ENCODE data around the gene HPS1. TPM values are rescaled to one million over a fixed set of nuclear protein-coding genes. Genes with fewer than 3 reads are reported as not detected.

The HPS1 gene
- polyA plus RNA-seq, 1 of the 3 experiments (the other 2 are of a cell fraction) = 41.4 TPM

DNA sequence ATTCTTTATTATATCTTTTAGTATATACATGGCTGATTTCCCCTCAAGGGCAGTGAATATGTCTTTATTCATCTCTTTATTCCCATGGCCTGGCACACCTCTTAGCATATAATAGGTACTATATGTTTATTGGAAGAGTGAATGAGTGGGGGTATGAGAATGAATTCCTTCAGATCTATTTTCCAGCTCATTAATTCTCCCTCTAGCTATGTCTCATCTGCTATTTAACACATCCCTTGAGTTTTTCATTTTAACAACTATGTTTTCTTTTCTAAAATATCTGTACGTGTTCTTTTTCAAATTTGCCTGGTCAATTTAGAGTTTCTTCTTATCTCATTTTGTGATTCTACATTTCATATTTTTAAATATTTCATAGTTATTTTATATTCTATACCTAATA lies 14.4 kb downstream of the HPS1 start:
- no peak for TF ChIP-seq TEAD4 (IDR thresholded peaks at IDR 0.05; ENCODE audit: borderline replicate concordance, insufficient read depth)
- Histone ChIP-seq H3K9me2 (no peaks in the 10 kb centered on the region), H4K20me1 (ENCODE audit: insufficient read depth) (no peaks in the 10 kb centered on the region), H3K27me3 (ENCODE audit: insufficient read depth) (no peaks in the 10 kb centered on the region), H3K4me2 (no peak overlapping the region), H3K36me3 (replicated peaks in 1 of 2; ENCODE audit: control insufficient read depth in 1 of 2, insufficient read depth in 2 of 2, low read length in 1 of 2) (peaks cover 37 to 53% of the 10 kb centered on the region in 2 experiments), H3K9ac (no peak overlapping the region), H2AFZ (ENCODE audit: low read depth) (no peak overlapping the region), H3K4me1 (ENCODE audit: control insufficient read depth in 1 of 2, insufficient read depth in 2 of 2, low read depth in 1 of 2, low read length in 1 of 2) (no peaks in the 10 kb centered on the region), H3K79me2 (ENCODE audit: insufficient read depth) (no peaks in the 10 kb centered on the region), H3F3A (replicated peaks; ENCODE audit: insufficient read depth) (no peaks in the 10 kb centered on the region), H3K9me3 (peaks cover 4% of the 10 kb centered on the region; the same call in 1 of the 2 replicates), H3K27ac (ENCODE audit: low read depth in 2 of 2, low read length in 1 of 2) (no peak overlapping the region), H3K4me3 (ENCODE audit: low read depth in 2 of 2, low read length in 1 of 2) (no peak overlapping the region; a peak in 1 of 4 replicates)
- DNase-seq = no peak
- WGBS (ENCODE audit: low lambda C conversion rate) = 94% methylated on average over 1 of the region's 1 CpG
- ChIA-PET CTCF (no interaction called here), POLR2A (no interaction called here)

DNA sequence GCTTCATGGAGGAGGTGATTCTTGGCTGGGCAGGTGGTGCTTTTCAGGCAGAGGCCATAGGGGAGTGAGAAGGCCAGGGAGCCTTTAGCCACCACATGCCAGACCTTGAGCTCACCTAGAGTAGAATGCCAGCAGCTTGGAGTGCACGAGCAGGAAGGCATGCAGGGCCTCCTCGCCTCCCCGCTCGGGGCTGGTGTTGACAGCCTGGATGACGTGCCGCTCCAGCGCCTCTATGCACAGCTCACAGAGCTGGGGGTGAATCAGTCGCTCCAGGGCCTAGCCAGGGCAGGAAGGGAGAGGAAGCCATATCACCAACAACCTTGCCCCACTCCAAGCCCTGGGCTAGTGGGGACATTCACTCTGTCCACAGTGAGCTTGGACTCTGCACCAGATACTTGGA lies 15.7 kb downstream of the HPS1 start:
- Histone ChIP-seq H2AFZ (ENCODE audit: low read depth) (no peak overlapping the region), H3K4me3 (ENCODE audit: low read depth in 2 of 2, low read length in 1 of 2) (no peak overlapping the region), H3K27me3 (ENCODE audit: insufficient read depth) (no peaks in the 10 kb centered on the region), H3K9me2 (no peaks in the 10 kb centered on the region), H3F3A (replicated peaks; ENCODE audit: insufficient read depth) (no peaks in the 10 kb centered on the region), H3K4me2 (no peak overlapping the region), H3K9ac (no peak overlapping the region), H3K9me3 (peaks cover 4% of the 10 kb centered on the region; the same call in 1 of the 2 replicates), H4K20me1 (ENCODE audit: insufficient read depth) (no peaks in the 10 kb centered on the region), H3K4me1 (ENCODE audit: control insufficient read depth in 1 of 2, insufficient read depth in 2 of 2, low read depth in 1 of 2, low read length in 1 of 2) (no peaks in the 10 kb centered on the region), H3K36me3 (replicated peaks in 1 of 2; ENCODE audit: control insufficient read depth in 1 of 2, insufficient read depth in 2 of 2, low read length in 1 of 2) (peaks cover 37 to 53% of the 10 kb centered on the region in 2 experiments), H3K79me2 (ENCODE audit: insufficient read depth) (no peaks in the 10 kb centered on the region), H3K27ac (ENCODE audit: low read depth in 2 of 2, low read length in 1 of 2) (no peak overlapping the region)
- TF ChIP-seq JUND (IDR thresholded peaks at IDR 0.05) = no peak
- CTCF ChIA-PET = no interaction called here
- POLR2A ChIA-PET = no interaction called here
- no peak for DNase-seq
- no CpG with 5 or more reads among the region's 8 CpGs for WGBS (ENCODE audit: low lambda C conversion rate)

DNA sequence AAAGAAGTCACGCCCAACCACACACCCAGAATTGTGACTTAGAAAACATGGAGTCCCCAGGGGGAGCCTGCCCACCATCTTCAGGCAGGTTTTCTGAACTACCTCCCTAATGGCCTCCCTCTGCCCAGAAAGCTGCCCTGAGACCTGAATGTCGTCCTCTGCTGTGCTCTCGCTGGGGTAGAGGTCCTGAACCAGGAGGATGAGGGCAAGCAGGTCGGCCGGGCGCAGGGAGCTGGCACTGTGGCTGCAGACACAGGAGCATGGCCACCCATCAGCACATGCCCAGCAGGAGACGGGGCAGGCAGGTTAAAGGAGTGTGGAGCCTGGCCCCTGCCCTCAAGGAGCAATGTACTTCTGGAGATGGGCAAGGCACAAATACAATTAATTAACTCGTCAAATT lies 16.3 kb downstream of the HPS1 start:
- H3K4me3 ChIP-seq (ENCODE audit: low read depth in 2 of 2, low read length in 1 of 2) = no peak overlapping the region
- no peaks in the 10 kb centered on the region for H4K20me1 ChIP-seq (ENCODE audit: insufficient read depth)
- WGBS (ENCODE audit: low lambda C conversion rate) = 100% methylated on average over 3 of the region's 8 CpGs
- no peaks in the 10 kb centered on the region for H3K27me3 ChIP-seq (ENCODE audit: insufficient read depth)
- H3F3A ChIP-seq (replicated peaks; ENCODE audit: insufficient read depth) = no peaks in the 10 kb centered on the region
- H3K9me3 ChIP-seq = peaks cover 4% of the 10 kb centered on the region; the same call in 1 of the 2 replicates
- H3K79me2 ChIP-seq (ENCODE audit: insufficient read depth) = no peaks in the 10 kb centered on the region
- H3K27ac ChIP-seq (ENCODE audit: low read depth in 2 of 2, low read length in 1 of 2) = no peak overlapping the region
- no peak overlapping the region for H3K4me2 ChIP-seq
- POLR2A ChIA-PET = no interaction called here
- DNase-seq = no peak
- H3K4me1 ChIP-seq (ENCODE audit: control insufficient read depth in 1 of 2, insufficient read depth in 2 of 2, low read depth in 1 of 2, low read length in 1 of 2) = no peaks in the 10 kb centered on the region
- no peak overlapping the region for H3K9ac ChIP-seq
- H3K36me3 ChIP-seq (replicated peaks in 1 of 2; ENCODE audit: control insufficient read depth in 1 of 2, insufficient read depth in 2 of 2, low read length in 1 of 2) = peaks cover 33 to 48% of the 10 kb centered on the region in 2 experiments
- H2AFZ ChIP-seq (ENCODE audit: low read depth) = no peak overlapping the region
- H3K9me2 ChIP-seq = no peaks in the 10 kb centered on the region
- CTCF ChIA-PET = no interaction called here
- no peak for TF ChIP-seq SIN3A (IDR thresholded peaks at IDR 0.05; ENCODE audit: borderline replicate concordance, low read depth, low read length)
- no peak for TF ChIP-seq RFX5 (IDR thresholded peaks at IDR 0.05; ENCODE audit: low read length)
- no peak for TF ChIP-seq GATA2 (CRISPR knock-in tag; IDR thresholded peaks at IDR 0.05)
- no peak for TF ChIP-seq FOXJ3 (CRISPR knock-in tag; IDR thresholded peaks at IDR 0.05)
- TF ChIP-seq MXI1 (IDR thresholded peaks at IDR 0.05; ENCODE audit: low read depth, low read length) = no peak
- TF ChIP-seq, protein P1, sequence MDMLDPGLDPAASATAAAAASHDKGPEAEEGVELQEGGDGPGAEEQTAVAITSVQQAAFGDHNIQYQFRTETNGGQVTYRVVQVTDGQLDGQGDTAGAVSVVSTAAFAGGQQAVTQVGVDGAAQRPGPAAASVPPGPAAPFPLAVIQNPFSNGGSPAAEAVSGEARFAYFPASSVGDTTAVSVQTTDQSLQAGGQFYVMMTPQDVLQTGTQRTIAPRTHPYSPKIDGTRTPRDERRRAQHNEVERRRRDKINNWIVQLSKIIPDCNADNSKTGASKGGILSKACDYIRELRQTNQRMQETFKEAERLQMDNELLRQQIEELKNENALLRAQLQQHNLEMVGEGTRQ (IDR thresholded peaks at IDR 0.05; ENCODE audit: borderline replicate concordance, low read depth, low read length) = no peak
- TF ChIP-seq RCOR1 (IDR thresholded peaks at IDR 0.05; ENCODE audit: low read length) = no peak
- TF ChIP-seq ELF1 (IDR thresholded peaks at IDR 0.05) = no peak
- TF ChIP-seq MEF2A (IDR thresholded peaks at IDR 0.05; ENCODE audit: borderline replicate concordance, low read depth) = no peak
- TF ChIP-seq FOSL2 (IDR thresholded peaks at IDR 0.05; ENCODE audit: borderline replicate concordance, low read depth) = no peak
- TF ChIP-seq NRF1 (IDR thresholded peaks at IDR 0.05; ENCODE audit: low read depth, low read length) = no peak
- TF ChIP-seq, protein P2, sequence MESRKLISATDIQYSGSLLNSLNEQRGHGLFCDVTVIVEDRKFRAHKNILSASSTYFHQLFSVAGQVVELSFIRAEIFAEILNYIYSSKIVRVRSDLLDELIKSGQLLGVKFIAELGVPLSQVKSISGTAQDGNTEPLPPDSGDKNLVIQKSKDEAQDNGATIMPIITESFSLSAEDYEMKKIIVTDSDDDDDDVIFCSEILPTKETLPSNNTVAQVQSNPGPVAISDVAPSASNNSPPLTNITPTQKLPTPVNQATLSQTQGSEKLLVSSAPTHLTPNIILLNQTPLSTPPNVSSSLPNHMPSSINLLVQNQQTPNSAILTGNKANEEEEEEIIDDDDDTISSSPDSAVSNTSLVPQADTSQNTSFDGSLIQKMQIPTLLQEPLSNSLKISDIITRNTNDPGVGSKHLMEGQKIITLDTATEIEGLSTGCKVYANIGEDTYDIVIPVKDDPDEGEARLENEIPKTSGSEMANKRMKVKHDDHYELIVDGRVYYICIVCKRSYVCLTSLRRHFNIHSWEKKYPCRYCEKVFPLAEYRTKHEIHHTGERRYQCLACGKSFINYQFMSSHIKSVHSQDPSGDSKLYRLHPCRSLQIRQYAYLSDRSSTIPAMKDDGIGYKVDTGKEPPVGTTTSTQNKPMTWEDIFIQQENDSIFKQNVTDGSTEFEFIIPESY (IDR thresholded peaks at IDR 0.05; ENCODE audit: borderline replicate concordance, low read depth) = no peak
- no peak for TF ChIP-seq EP300 (IDR thresholded peaks at IDR 0.05; ENCODE audit: borderline replicate concordance in 1 of 2, low read depth in 1 of 2, low read length in 1 of 2)
- no peak for TF ChIP-seq TAF1 (IDR thresholded peaks at IDR 0.05; ENCODE audit: borderline replicate concordance, low read depth, low read length)
- TF ChIP-seq, protein P3, sequence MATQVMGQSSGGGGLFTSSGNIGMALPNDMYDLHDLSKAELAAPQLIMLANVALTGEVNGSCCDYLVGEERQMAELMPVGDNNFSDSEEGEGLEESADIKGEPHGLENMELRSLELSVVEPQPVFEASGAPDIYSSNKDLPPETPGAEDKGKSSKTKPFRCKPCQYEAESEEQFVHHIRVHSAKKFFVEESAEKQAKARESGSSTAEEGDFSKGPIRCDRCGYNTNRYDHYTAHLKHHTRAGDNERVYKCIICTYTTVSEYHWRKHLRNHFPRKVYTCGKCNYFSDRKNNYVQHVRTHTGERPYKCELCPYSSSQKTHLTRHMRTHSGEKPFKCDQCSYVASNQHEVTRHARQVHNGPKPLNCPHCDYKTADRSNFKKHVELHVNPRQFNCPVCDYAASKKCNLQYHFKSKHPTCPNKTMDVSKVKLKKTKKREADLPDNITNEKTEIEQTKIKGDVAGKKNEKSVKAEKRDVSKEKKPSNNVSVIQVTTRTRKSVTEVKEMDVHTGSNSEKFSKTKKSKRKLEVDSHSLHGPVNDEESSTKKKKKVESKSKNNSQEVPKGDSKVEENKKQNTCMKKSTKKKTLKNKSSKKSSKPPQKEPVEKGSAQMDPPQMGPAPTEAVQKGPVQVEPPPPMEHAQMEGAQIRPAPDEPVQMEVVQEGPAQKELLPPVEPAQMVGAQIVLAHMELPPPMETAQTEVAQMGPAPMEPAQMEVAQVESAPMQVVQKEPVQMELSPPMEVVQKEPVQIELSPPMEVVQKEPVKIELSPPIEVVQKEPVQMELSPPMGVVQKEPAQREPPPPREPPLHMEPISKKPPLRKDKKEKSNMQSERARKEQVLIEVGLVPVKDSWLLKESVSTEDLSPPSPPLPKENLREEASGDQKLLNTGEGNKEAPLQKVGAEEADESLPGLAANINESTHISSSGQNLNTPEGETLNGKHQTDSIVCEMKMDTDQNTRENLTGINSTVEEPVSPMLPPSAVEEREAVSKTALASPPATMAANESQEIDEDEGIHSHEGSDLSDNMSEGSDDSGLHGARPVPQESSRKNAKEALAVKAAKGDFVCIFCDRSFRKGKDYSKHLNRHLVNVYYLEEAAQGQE (IDR thresholded peaks at IDR 0.05; ENCODE audit: low read depth, low read length) = no peak
- TF ChIP-seq TEAD4 (IDR thresholded peaks at IDR 0.05; ENCODE audit: borderline replicate concordance, insufficient read depth) = no peak

Measured in SK-N-SH (cell line).